HG02623 (cell line): Measurements from ENCODE around the gene BMP2.

Source experiments
- ATAC-seq: cut with Tn5 transposase; IDR thresholded peaks from one replicate; pipeline ENCODE4 v1.9.1; 2021; ENCODE audit warnings: moderate library complexity; ENCODE audit not compliant: unreplicated experiment

BMP2 gene

GRCh38 chr20:6828794-6829423, 61.4 kb downstream of the BMP2 start:
- ATAC-seq = peak; percentile 97

DNA sequence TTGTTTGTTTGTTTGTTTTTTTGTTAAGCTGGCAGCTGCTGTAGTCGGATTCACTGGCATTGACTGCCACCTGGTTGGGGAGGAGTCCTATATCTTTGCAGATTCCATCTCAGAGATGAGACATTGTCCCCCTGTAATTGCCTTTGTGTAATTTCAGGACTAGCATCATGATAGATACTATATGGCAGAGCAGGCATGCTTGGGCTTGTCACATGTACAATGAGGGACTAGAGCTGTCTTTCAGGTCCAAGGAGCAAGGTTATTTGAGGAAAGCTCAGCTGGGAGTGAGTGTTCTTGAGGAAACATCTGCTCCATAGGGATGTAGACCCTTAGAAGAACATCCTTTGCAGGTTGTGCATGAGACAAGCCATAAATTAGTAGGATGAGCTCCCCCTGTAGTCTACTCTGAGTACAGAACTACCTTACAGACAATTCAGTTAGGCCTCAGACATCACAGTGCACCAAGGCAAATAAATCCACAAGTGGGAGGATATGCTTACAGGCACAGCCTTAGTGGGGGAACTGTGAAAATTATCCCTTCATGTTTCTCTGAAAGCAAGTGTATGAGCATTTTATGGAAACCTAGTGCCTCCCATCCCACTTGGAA, 62.1 kb downstream of the BMP2 start:
- ATAC-seq = no peak
